Esophagus squamous epithelium (tissue), 5 donors: Measurements from ENCODE around the gene MYO15B. TPM values are rescaled to one million over a fixed set of nuclear protein-coding genes. Genes with fewer than 3 reads are reported as not detected.

Experiments used
- DNase-seq: peaks from one replicate; lab custom pipeline; 2025; lab: John Stamatoyannopoulos, UW
- H3K27ac ChIP-seq, 4 donors: fragments of 200-600 bp; sonication (generic); one replicate each; pipeline ENCODE4 v1.5.1; 2016 to 2019; ENCODE audit warnings: mild to moderate bottlenecking in 1 of 4
- H3K27me3 ChIP-seq, 4 donors: fragments of 200-600 bp; sonication (generic); 1 replicate in 3 of 4; 2 replicates in 1 of 4; pipeline versions ENCODE4 v1.5.1 to v1.6.0; 2017 to 2021; ENCODE audit warnings: antibody characterized with exemption in 1 of 4
- H3K36me3 ChIP-seq, 3 donors: fragments of 200-600 bp; sonication (generic); one replicate each; pipeline ENCODE4 v1.5.1; 2016 to 2019
- H3K4me1 ChIP-seq, 3 donors: fragments of 200-600 bp; sonication (generic); one replicate each; pipeline ENCODE4 v1.5.1; 2017 to 2019
- H3K4me3 ChIP-seq, 4 donors: fragments of 200-600 bp; sonication (generic); 1 replicate in 3 of 4; 2 replicates in 1 of 4; pipeline ENCODE4 v1.5.1; 2016 to 2019; ENCODE audit warnings: mild to moderate bottlenecking in 2 of 4, moderate library complexity in 1 of 4
- H3K9me3 ChIP-seq, 3 donors: fragments of 200-600 bp; sonication (generic); one replicate each; pipeline ENCODE4 v1.5.1; 2016 to 2019
- POLR2A ChIP-seq, 4 donors: fragments of 450-650 bp; IDR thresholded peaks; one replicate each; pipeline ENCODE4 v1.6.1; 2017; ENCODE audit warnings: antibody characterized with exemption in 4 of 4, mild to moderate bottlenecking in 4 of 4, moderate library complexity in 3 of 4
- WGBS, 2 donors: methylation state at CpG; one replicate each; pipeline ENCODE4 v1.1.5; 2018; 5-methylcytosine and 5-hydroxymethylcytosine counted together
- intact Hi-C: fragments of 100-400 bp; cut with DNase I; formaldehyde crosslinking; loops from one replicate; pipeline ENCODE4 v1.15.0; 2022
- total RNA-seq, 4 donors: library from RNA; depleted of rRNA; stranded (reverse); fragments of >200 nt; gene quantifications; one replicate each; pipeline ENCODE4 v1.1.0, GENCODE V29; 2016
- TF ChIP-seq, protein P1 (sequence below), 6 experiments: fragments of 450-650 bp in 4 of 6; fragments of 200-600 bp in 2 of 6; sonication (generic) in 2 of 6; IDR thresholded peaks; one replicate each; pipeline ENCODE4 v1.5.1; 2016 to 2019; ENCODE audit warnings: antibody characterized with exemption in 6 of 6, mild to moderate bottlenecking in 4 of 6, moderate library complexity in 4 of 6
- donor health status: DM: yes; HTN: yes; CAD: no.

MYO15B gene
- total RNA-seq, 4 donors from 2014 or later = 6.3 to 60.7 (median 10.4) TPM

DNA sequence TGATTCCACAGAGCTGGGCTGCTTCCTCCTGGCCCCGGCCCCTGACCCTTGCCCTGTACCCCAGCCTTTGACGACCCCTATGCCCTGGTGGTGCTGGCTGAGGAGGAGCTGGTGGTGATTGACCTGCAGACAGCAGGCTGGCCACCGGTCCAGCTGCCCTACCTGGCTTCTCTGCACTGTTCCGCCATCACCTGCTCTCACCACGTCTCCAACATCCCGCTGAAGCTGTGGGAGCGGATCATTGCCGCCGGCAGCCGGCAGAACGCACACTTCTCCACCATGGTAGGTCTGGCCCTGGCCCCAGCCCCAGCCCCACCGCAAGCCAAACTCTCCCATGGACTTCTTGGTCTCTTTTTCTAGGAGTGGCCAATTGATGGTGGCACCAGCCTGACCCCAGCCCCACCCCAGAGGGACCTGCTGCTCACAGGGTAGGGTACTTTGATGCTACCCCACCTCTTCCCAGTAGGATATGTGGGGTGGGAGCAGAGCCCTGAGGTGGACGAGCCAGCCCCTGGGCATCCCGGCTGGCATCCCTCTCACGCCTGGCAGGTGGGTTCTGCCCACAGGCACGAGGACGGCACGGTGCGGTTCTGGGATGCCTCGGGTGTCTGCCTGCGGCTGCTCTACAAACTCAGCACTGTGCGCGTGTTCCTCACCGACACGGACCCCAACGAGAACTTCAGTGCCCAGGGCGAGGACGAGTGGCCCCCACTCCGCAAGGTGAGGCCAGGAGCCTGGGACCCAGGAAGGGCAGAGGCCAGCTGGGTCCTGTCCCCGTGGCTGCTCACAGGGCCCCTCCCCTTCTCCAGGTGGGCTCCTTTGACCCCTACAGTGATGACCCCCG is 19.0 kb upstream of the MYO15B start:
- no peak for DNase-seq
- WGBS, 2 donors = 92 to 100% methylated on average over 2 to 7 of the region's 31 CpGs
- TF ChIP-seq POLR2A (IDR thresholded peaks at IDR 0.05) = no peak
- TF ChIP-seq, protein P1, sequence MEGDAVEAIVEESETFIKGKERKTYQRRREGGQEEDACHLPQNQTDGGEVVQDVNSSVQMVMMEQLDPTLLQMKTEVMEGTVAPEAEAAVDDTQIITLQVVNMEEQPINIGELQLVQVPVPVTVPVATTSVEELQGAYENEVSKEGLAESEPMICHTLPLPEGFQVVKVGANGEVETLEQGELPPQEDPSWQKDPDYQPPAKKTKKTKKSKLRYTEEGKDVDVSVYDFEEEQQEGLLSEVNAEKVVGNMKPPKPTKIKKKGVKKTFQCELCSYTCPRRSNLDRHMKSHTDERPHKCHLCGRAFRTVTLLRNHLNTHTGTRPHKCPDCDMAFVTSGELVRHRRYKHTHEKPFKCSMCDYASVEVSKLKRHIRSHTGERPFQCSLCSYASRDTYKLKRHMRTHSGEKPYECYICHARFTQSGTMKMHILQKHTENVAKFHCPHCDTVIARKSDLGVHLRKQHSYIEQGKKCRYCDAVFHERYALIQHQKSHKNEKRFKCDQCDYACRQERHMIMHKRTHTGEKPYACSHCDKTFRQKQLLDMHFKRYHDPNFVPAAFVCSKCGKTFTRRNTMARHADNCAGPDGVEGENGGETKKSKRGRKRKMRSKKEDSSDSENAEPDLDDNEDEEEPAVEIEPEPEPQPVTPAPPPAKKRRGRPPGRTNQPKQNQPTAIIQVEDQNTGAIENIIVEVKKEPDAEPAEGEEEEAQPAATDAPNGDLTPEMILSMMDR (IDR thresholded peaks at IDR 0.05) = no peak
- peaks cover 0 to 23% (median 0%) of the 10 kb centered on the region in 3 donors for H3K4me1 ChIP-seq
- intact Hi-C loops = no loop called here
- no peak overlapping the region for H3K27ac ChIP-seq
- peaks cover 0 to 98% (median 9%) of the 10 kb centered on the region in 3 donors for H3K36me3 ChIP-seq
- H3K27me3 ChIP-seq = no peaks in the 10 kb centered on the region
- no peak overlapping the region for H3K4me3 ChIP-seq
- H3K9me3 ChIP-seq = no peaks in the 10 kb centered on the region

DNA sequence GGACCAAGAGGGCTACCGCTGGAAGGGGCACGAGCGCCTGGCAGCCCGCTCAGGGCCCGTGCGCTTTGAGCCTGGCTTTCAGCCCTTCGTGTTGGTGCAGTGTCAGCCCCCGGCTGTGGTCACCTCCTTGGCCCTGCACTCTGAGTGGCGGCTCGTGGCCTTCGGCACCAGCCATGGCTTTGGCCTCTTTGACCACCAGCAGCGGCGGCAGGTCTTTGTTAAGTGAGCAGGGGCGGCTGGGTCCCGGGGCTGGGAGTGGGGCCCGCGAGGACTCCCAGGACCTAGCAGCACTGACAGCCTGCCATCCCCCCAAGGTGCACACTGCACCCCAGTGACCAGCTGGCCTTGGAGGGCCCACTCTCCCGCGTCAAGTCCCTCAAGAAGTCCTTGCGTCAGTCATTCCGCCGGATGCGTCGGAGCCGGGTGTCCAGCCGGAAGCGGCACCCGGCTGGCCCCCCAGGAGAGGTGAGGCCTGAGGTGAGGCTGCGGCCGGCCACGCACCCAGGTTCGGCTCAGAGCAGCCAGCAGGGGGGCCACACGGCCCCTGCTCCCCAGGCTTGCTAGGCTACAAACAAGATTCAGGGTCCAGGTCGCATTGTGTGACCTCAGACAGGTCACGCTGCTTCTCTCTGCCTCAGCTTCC is 17.4 kb upstream of the MYO15B start:
- peaks cover 0 to 13% (median 0%) of the 10 kb centered on the region in 3 donors for H3K4me1 ChIP-seq
- H3K27ac ChIP-seq = no peak overlapping the region
- intact Hi-C loops = no loop called here
- H3K27me3 ChIP-seq = no peaks in the 10 kb centered on the region
- WGBS, 2 donors = 87 to 96% methylated on average over 3 to 5 of the region's 35 CpGs
- no peak for DNase-seq
- H3K4me3 ChIP-seq = no peak overlapping the region
- peaks cover 0 to 97% (median 6%) of the 10 kb centered on the region in 3 donors for H3K36me3 ChIP-seq
- H3K9me3 ChIP-seq = no peaks in the 10 kb centered on the region
- no peak for TF ChIP-seq POLR2A (IDR thresholded peaks at IDR 0.05)
- TF ChIP-seq, protein P1 (IDR thresholded peaks at IDR 0.05) = no peak

DNA sequence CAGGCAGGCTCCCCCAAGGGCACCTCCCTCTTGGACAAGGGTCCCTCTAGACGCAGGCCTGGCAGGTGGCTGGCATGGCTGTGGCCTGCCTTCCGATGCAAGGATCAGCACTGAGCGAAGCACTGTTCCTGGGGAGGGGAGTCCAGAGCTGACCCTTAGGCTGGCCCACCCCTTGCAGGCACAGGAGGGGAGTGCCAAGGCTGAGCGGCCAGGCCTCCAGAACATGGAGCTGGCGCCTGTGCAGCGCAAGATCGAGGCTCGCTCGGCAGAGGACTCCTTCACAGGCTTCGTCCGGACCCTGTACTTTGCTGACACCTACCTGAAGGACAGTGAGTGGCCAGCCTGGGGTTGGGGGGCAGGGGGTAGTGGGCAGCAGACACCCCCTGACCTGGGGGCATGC is 16.8 kb upstream of the MYO15B start:
- intact Hi-C loops = no loop called here
- Histone ChIP-seq H3K4me3 (no peak overlapping the region), H3K4me1 (peaks cover 0 to 7% (median 0%) of the 10 kb centered on the region in 3 donors), H3K27ac (peak overlapping the region in 2 of 4 donors; percentile 60 to 83), H3K9me3 (no peaks in the 10 kb centered on the region), H3K27me3 (no peaks in the 10 kb centered on the region), H3K36me3 (peaks cover 0 to 91% (median 6%) of the 10 kb centered on the region in 3 donors)
- TF ChIP-seq, protein P1 (IDR thresholded peaks at IDR 0.05) = no peak
- DNase-seq = no peak
- no CpG with 5 or more reads among the region's 11 CpGs for WGBS, 2 donors

DNA sequence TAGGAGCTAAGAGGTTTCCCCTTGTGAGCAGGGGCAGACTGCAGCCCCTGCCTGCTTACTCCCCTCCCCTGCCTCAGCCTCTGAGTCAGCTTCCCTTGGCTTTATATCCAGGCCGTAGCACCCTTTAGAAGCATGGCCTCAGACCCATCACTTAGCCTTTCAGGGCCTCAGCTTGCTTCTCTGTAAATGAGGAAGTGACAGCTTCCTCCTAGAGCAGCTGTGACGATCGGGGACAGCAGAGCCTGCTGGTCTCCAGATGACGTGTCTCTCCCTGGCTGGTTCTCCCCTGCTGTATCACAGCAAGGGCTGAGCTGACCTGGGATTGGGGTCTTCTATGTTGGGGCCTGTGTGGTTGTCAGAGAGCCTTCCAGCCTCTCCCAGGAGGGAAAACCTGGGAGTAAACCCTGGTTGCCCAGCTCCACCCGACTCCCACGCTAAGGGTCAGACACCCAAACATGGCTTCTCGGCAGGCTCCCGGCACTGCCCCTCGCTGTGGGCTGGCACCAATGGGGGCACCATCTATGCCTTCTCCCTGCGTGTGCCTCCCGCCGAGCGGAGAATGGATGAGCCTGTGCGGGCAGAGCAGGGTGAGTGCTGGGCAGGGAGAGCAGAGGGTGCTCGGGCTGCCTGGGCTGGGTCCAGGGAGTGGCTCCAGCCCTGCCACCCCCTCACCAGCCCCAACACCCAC is 16.3 kb upstream of the MYO15B start:
- H3K4me1 ChIP-seq = peaks cover 0 to 1% (median 0%) of the 10 kb centered on the region in 3 donors
- H3K9me3 ChIP-seq = no peaks in the 10 kb centered on the region
- intact Hi-C loops = no loop called here
- H3K4me3 ChIP-seq = peak overlapping the region in 1 of 4 donors; percentile 28
- TF ChIP-seq, protein P1 (IDR thresholded peaks at IDR 0.05) = no peak
- peak in 1 of 4 donors; percentile 30 for TF ChIP-seq POLR2A (IDR thresholded peaks at IDR 0.05)
- H3K27ac ChIP-seq = peak overlapping the region in 3 of 4 donors; percentile 25 to 83 (median 60)
- DNase-seq = peak; percentile 33
- H3K27me3 ChIP-seq = no peaks in the 10 kb centered on the region
- WGBS, 2 donors = 61 to 93% methylated on average over 3 to 4 of the region's 15 CpGs
- H3K36me3 ChIP-seq = peaks cover 0 to 85% (median 6%) of the 10 kb centered on the region in 3 donors
